CD14-positive monocyte (primary cell): Measurements from ENCODE around the gene IRGM. TPM values are rescaled to one million over a fixed set of nuclear protein-coding genes. Genes with fewer than 3 reads are reported as not detected.
"Not testable (repeated sequence)": the region's sequence is repeated elsewhere in the genome, so short reads cannot be mapped to it uniquely, and the experiment has no call there.

Experiments
- DNase-seq, 3 donors: peaks; one replicate each; pipeline ENCODE4 v3.0.0-alpha.2; 2011 to 2022
- H2AFZ ChIP-seq: 2 replicates; pipeline ENCODE4 v1.6.0; 2012; ENCODE audit warnings: mild to moderate bottlenecking, low read depth, low read length, inconsistent platforms; ENCODE audit not compliant: insufficient read depth, poor library complexity, severe bottlenecking
- H3K27ac ChIP-seq, 2 donors: 1 replicate in 1 of 2; 2 replicates in 1 of 2; pipeline ENCODE4 v1.5.1; 2012 to 2013; ENCODE audit warnings: low read length in 2 of 2, control low read depth in 1 of 2, inconsistent platforms in 1 of 2, low read depth in 1 of 2, mild to moderate bottlenecking in 1 of 2
- H3K27me3 ChIP-seq, 2 donors: one replicate each; pipeline versions ENCODE4 v1.6.0 to v1.6.1; 2011 to 2013; ENCODE audit warnings: low read length in 2 of 2; ENCODE audit not compliant: control insufficient read depth in 2 of 2, insufficient read depth in 2 of 2
- H3K36me3 ChIP-seq, 2 donors: replicated peaks in 1 of 2; 1 replicate in 1 of 2; 2 replicates in 1 of 2; pipeline versions ENCODE4 v1.5.1 to v1.6.1; 2012 to 2013; ENCODE audit warnings: low read length in 2 of 2, control low read depth in 1 of 2, inconsistent platforms in 1 of 2, mild to moderate bottlenecking in 1 of 2; ENCODE audit not compliant: insufficient read depth in 2 of 2, control insufficient read depth in 1 of 2
- H3K4me1 ChIP-seq, 2 donors: 1 replicate in 1 of 2; 2 replicates in 1 of 2; pipeline versions ENCODE4 v1.5.1 to v1.6.1; 2012 to 2013; ENCODE audit warnings: low read length in 2 of 2, control low read depth in 1 of 2, inconsistent platforms in 1 of 2, mild to moderate bottlenecking in 1 of 2, moderate library complexity in 1 of 2; ENCODE audit not compliant: insufficient read depth in 2 of 2, control insufficient read depth in 1 of 2
- H3K4me2 ChIP-seq: replicated peaks from 2 replicates; pipeline ENCODE3; 2012; ENCODE audit warnings: low read length, moderate library complexity, mild to moderate bottlenecking; ENCODE audit not compliant: poor library complexity, severe bottlenecking; ENCODE audit errors: extremely low read depth
- H3K4me3 ChIP-seq, 3 experiments: fragments of 200-600 bp in 1 of 3; sonication (generic) in 1 of 3; replicated peaks in 1 of 3; 1 replicate in 2 of 3; 2 replicates in 1 of 3; pipeline ENCODE4 v1.5.1; 2011 to 2013; ENCODE audit warnings: low read length in 3 of 3, mild to moderate bottlenecking in 3 of 3, control low read depth in 2 of 3, low read depth in 2 of 3, inconsistent platforms in 1 of 3, moderate library complexity in 1 of 3
- H3K79me2 ChIP-seq: 2 replicates; pipeline ENCODE4 v1.6.0; 2012; ENCODE audit warnings: mild to moderate bottlenecking, control low read depth, inconsistent platforms, low read length, moderate library complexity; ENCODE audit not compliant: insufficient read depth
- H3K9ac ChIP-seq: 2 replicates; pipeline ENCODE4 v1.6.0; 2017; ENCODE audit warnings: low read length, mild to moderate bottlenecking; ENCODE audit not compliant: insufficient read depth, poor library complexity, severe bottlenecking
- H3K9me3 ChIP-seq, 2 donors: replicated peaks in 1 of 2; 1 replicate in 1 of 2; 2 replicates in 1 of 2; pipeline versions ENCODE4 v1.5.1 to v1.6.1; 2012 to 2013; ENCODE audit warnings: low read length in 2 of 2, control low read depth in 1 of 2; ENCODE audit not compliant: control insufficient read depth in 1 of 2, insufficient read depth in 1 of 2
- H4K20me1 ChIP-seq: 2 replicates; pipeline ENCODE4 v1.6.0; 2012; ENCODE audit warnings: mild to moderate bottlenecking, low read length, control low read depth, moderate library complexity; ENCODE audit not compliant: insufficient read depth
- H3K27ac Mint-ChIP-seq, 7 donors: one replicate each; pipeline ENCODE4 v1.8.0; 2020; ENCODE audit warnings: mild to moderate bottlenecking in 7 of 7, mixed read lengths in 7 of 7, moderate library complexity in 6 of 7, inconsistent platforms in 2 of 7
- H3K27me3 Mint-ChIP-seq, 3 donors: one replicate each; pipeline ENCODE4 v1.8.0; 2021 to 2022; ENCODE audit warnings: low read depth in 3 of 3, mild to moderate bottlenecking in 3 of 3, mixed read lengths in 3 of 3, moderate library complexity in 3 of 3, inconsistent platforms in 1 of 3
- H3K36me3 Mint-ChIP-seq, 2 donors: one replicate each; pipeline ENCODE4 v1.8.0; 2020; ENCODE audit warnings: mixed read lengths in 2 of 2, inconsistent platforms in 1 of 2, mild to moderate bottlenecking in 1 of 2
- H3K4me1 Mint-ChIP-seq: one replicate; pipeline ENCODE4 v1.8.0; 2020; ENCODE audit warnings: mild to moderate bottlenecking, mixed read lengths
- H3K4me3 Mint-ChIP-seq, 2 donors: one replicate each; pipeline ENCODE4 v1.8.0; 2020; ENCODE audit warnings: mild to moderate bottlenecking in 2 of 2, mixed read lengths in 2 of 2, moderate library complexity in 1 of 2
- H3K9me3 Mint-ChIP-seq, 7 donors: one replicate each; pipeline ENCODE4 v1.8.0; 2020 to 2022; ENCODE audit warnings: mixed read lengths in 7 of 7, mild to moderate bottlenecking in 6 of 7, moderate library complexity in 6 of 7, inconsistent platforms in 2 of 7
- WGBS: methylation state at CpG from one replicate; pipeline ENCODE4 v1.1.5; 2013; ENCODE audit warnings: missing lambda C conversion rate; ENCODE audit not compliant: insufficient coverage; 5-methylcytosine and 5-hydroxymethylcytosine counted together
- intact Hi-C, 2 donors: fragments of 100-400 bp; cut with micrococcal nuclease; formaldehyde crosslinking; loops; one replicate each; pipeline versions ENCODE4 v1.15.0 to v1.15.1; 2023
- polyA plus RNA-seq, 3 donors: library from polyadenylated mRNA; depleted of rRNA in 1 of 3; unstranded in 2 of 3; stranded (reverse) in 1 of 3; fragments of 300-500 nt in 2 of 3; fragments of >200 nt in 1 of 3; fragmentation: Illumina TruSeq in 2 of 3; gene quantifications; 1 replicate in 2 of 3; 2 replicates in 1 of 3; pipeline ENCODE4 v1.2.3, GENCODE V29; 2012 to 2021
- TF ChIP-seq, protein P1 (sequence below): fragments of 200-600 bp; IDR thresholded peaks from one replicate; pipeline ENCODE4 v1.8.0; 2022; ENCODE audit warnings: antibody characterized with exemption, mild to moderate bottlenecking

The IRGM gene
- polyA plus RNA-seq, 3 donors, result 0.07 TPM; not detected in 2

DNA sequence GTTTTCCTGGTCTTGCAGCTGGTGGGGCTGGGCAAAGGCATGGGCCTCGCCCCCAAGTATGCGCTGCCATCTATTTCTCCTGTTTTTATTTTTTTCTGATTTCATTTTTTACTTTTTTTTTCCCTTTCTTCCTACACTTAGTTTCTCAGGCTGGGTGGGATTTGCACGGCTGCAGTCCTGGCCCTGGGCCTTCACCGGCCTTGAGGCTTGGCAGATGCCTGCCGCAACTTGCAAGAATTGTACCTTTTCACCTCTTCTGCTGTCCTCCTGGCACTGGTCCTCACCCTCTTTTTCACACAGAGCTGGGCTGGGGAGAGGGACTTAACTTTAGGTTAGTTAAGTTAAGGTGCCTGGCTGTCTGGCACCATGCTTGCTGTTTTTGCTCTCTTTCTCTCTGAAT is 10.3 kb upstream of the IRGM start:
- H3K9ac ChIP-seq, result no peak overlapping the region
- intact Hi-C loops, result no loop called here
- Mint-ChIP-seq H3K27me3 (peaks cover 0 to 4% (median 0%) of the 10 kb centered on the region in 3 donors), H3K27ac (no peak overlapping the region), H3K9me3 (peaks cover 17 to 44% (median 39%) of the 10 kb centered on the region in 7 donors), H3K36me3 (no peaks in the 10 kb centered on the region), H3K4me3 (no peak overlapping the region), H3K4me1 (no peaks in the 10 kb centered on the region)
- H3K4me2 ChIP-seq, result no peak overlapping the region
- H3K27me3 ChIP-seq, result no peaks in the 10 kb centered on the region
- H2AFZ ChIP-seq, result no peak overlapping the region
- no peaks in the 10 kb centered on the region for H3K4me1 ChIP-seq
- H3K36me3 ChIP-seq, result no peaks in the 10 kb centered on the region
- no peaks in the 10 kb centered on the region for H4K20me1 ChIP-seq
- no peak overlapping the region for H3K4me3 ChIP-seq
- DNase-seq, result no peak
- peaks cover 7 to 26% of the 10 kb centered on the region in 2 donors for H3K9me3 ChIP-seq
- TF ChIP-seq, protein P1, sequence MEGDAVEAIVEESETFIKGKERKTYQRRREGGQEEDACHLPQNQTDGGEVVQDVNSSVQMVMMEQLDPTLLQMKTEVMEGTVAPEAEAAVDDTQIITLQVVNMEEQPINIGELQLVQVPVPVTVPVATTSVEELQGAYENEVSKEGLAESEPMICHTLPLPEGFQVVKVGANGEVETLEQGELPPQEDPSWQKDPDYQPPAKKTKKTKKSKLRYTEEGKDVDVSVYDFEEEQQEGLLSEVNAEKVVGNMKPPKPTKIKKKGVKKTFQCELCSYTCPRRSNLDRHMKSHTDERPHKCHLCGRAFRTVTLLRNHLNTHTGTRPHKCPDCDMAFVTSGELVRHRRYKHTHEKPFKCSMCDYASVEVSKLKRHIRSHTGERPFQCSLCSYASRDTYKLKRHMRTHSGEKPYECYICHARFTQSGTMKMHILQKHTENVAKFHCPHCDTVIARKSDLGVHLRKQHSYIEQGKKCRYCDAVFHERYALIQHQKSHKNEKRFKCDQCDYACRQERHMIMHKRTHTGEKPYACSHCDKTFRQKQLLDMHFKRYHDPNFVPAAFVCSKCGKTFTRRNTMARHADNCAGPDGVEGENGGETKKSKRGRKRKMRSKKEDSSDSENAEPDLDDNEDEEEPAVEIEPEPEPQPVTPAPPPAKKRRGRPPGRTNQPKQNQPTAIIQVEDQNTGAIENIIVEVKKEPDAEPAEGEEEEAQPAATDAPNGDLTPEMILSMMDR, result no peak
- H3K27ac ChIP-seq, result no peak overlapping the region
- H3K79me2 ChIP-seq, result no peaks in the 10 kb centered on the region
- WGBS, result no CpG with 5 or more reads among the region's 5 CpGs

DNA sequence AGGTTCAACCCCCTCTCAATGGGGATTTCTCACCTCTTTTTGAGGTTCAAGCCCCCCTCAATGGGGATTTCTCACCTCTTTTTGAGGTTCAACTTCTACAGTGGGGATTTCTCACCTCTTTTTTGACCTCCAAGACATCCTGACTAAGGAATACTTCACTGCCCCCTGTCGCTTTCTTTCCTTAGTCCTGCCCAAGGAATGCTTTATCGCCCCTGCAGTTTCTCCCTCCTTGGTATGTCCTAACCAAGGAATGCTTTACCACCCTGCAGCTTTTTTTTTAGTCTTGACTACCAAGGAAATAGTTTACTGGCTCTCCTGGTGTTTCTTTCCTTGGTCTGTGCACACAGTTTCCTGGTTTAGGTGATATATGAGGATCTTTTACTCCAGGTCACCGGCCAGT is 9.6 kb upstream of the IRGM start:
- 100% methylated on average over 2 of the region's 3 CpGs for WGBS
- Histone ChIP-seq H3K9ac (no peak overlapping the region), H2AFZ (no peak overlapping the region), H3K27me3 (no peaks in the 10 kb centered on the region), H3K4me1 (no peaks in the 10 kb centered on the region), H4K20me1 (no peaks in the 10 kb centered on the region), H3K27ac (no peak overlapping the region), H3K36me3 (no peaks in the 10 kb centered on the region), H3K9me3 (peaks cover 2 to 21% of the 10 kb centered on the region in 2 donors), H3K79me2 (no peaks in the 10 kb centered on the region), H3K4me3 (no peak overlapping the region), H3K4me2 (no peak overlapping the region)
- peaks cover 16 to 38% (median 32%) of the 10 kb centered on the region in 7 donors for H3K9me3 Mint-ChIP-seq
- H3K4me1 Mint-ChIP-seq, result no peaks in the 10 kb centered on the region
- TF ChIP-seq, protein P1, result no peak
- peaks cover 0 to 4% (median 0%) of the 10 kb centered on the region in 3 donors for H3K27me3 Mint-ChIP-seq
- H3K4me3 Mint-ChIP-seq, result no peak overlapping the region
- no peak for DNase-seq
- H3K36me3 Mint-ChIP-seq, result no peaks in the 10 kb centered on the region
- H3K27ac Mint-ChIP-seq, result no peak overlapping the region
- intact Hi-C loops, result no loop called here

DNA sequence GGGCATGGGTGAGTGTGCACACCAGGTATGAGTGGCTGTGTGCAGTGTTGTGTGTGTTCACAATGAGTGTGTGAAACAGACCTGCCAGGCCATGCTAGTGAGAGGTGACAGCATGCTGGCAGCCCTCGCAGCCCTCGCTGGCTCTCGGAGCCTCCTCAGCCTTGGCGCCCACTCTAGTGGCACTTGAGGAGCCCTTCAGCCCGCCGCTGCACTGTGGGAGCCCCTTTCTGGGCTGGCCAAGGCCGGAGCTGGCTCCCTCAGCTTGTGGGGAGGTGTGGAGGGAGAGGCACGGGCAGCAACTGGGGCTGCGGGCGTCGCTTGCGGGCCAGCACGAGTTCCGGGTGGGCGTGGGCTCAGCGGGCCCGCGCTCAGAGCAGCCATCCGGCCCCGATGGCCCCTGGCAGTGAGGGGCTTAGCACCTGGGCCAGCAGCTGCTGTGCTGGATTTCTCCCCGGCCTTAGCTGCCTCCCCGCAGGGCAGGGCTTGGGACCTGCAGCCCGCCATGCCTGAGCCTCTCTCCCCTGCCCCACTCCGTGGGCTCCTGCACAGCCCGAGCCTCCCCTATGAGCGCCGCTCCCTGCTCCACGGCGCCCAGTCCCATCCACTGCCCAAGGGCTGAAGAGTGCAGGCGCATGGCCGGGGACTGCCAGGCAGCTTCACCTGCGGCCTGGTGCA is 999 bp upstream of the IRGM start:
- H3K4me3 ChIP-seq, H3K27ac Mint-ChIP-seq, H2AFZ ChIP-seq, H3K36me3 ChIP-seq, H3K9me3 ChIP-seq, H3K79me2 ChIP-seq, H3K27me3 Mint-ChIP-seq, DNase-seq, H3K4me2 ChIP-seq, H3K27ac ChIP-seq, H3K9ac ChIP-seq, intact Hi-C loops, H4K20me1 ChIP-seq, H3K27me3 ChIP-seq, H3K4me3 Mint-ChIP-seq, H3K36me3 Mint-ChIP-seq: not testable (repeated sequence)
- Mint-ChIP-seq H3K4me1 (peaks cover 15% of the 10 kb centered on the region), H3K9me3 (peaks cover 2 to 11% (median 5%) of the 10 kb centered on the region in 7 donors)
- 98% methylated on average over 25 of the region's 32 CpGs for WGBS
- peaks cover 8 to 11% of the 10 kb centered on the region in 2 donors for H3K4me1 ChIP-seq
